ENCODE results near the gene LPP. TPM values are rescaled to one million over a fixed set of nuclear protein-coding genes. Genes with fewer than 3 reads are reported as not detected.
"Not testable (repeated sequence)": the region's sequence is repeated elsewhere in the genome, so short reads cannot be mapped to it uniquely, and the experiment has no call there.

The LPP gene
- total RNA-seq, 1 donor from 2014 or later: 23.0 TPM

DNA sequence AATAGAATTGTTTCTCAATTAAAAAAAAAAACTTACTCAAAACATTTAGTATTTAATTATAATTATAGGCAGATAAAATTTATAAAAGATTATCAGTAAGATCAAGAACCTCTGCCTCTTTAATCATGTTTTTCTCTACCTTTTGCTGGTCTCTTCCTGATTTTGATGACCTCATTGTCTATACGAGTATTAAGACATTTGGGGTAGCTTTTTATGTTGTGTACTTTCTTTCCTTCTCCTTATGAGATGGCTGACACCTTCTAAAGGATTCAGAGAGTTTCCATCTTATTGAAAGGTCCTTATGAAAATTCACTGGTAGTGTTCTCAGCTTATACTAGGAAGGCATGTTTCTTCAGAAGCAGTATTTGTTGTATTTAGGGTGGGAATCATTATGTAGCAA is 426.3 kb downstream of the LPP start:
- DNase-seq (ENCODE audit: low read depth in 2 of 2): no peak

GRCh38 chr3:188580659-188581058 is 426.7 kb downstream of the LPP start:
- DNase-seq (ENCODE audit: low read depth in 2 of 2): no peak

- DNase-seq (ENCODE audit: low read depth in 2 of 2): no peak
Measured at GRCh38 chr3:188581365-188581764, 427.4 kb downstream of the LPP start.

DNA sequence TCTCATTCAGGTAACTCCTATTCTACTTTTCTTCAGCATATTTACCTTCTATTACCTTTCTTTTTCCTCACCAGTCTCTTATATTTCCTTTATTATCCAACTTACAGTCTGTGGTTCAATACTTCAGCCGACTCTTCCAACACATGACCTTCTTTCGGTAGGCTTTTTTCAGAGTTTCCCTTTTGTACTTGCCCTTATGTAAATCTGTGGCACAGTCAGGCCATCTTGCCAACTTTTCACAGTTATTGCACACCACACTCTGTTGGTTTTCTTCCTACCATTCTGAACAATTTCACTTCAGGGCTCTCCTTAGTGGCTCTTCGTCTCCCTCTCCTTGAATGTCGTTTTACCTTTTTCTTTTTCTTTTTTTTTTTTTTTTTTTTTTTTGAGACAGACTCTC is 427.8 kb downstream of the LPP start:
- DNase-seq (ENCODE audit: low read depth in 2 of 2): no peak

- no peak for DNase-seq (ENCODE audit: low read depth in 2 of 2)
Measured at GRCh38 chr3:188583341-188584161, 429.6 kb downstream of the LPP start.

GRCh38 chr3:188584162-188584529 is 430.2 kb downstream of the LPP start:
- DNase-seq (ENCODE audit: low read depth in 2 of 2): peak; percentile 87 to 88

DNA sequence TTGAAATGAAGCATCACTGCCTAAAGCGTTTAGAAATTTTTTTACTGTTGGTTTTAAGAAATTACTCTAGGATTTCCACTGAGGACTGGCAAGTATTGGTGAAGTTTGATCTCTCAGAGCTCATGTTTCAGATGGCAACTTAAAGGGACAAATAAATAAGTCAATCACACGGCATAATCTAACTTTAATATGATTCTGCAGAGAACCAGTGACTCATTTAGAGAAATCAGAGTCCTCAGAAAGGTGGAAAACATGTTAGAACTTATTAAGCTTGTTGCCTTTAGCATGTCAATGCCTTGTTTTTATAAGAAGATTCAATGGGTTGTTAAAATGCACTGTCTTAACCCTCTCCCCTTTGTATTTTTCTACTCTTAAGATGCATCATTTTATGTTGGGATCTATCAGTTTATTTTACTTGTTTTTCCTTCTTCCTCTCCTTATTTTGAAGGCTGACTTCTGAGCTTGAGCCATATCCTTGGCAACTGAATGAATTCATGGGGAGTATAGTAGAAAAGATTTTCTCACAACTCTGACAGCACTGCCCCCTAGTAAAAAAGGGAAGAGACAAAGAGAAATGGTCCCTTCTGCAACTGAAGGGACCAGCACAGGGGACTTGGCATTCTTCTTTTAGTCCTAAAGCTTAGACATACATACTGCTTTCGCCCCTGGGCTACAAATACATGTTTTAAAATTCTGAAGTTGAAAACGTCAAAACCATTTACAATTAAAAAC is 431.2 kb downstream of the LPP start:
- peak; percentile 17 to 32 for DNase-seq (ENCODE audit: low read depth in 2 of 2)

DNA sequence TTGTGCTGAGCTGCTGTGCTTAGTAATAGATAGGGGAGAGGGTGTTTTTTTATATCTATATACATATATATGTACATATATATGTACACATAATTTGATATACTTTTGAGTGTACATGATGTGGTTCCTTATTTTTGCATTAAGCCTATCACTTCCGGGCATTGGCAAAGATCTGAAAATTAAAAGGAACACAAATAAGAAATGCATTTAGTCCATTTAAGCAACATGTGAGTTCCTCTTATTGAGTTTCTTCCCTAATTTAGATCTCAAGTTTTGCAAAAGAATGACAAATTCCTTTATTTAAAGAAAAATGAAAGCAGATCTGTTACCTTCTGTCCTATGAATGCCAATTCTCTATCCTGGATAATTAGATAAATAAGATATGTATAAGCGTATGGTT is 435.1 kb downstream of the LPP start:
- DNase-seq (ENCODE audit: low read depth in 2 of 2): no peak

- no peak for DNase-seq (ENCODE audit: low read depth in 2 of 2)
Measured at GRCh38 chr3:188589771-188590170, 435.8 kb downstream of the LPP start.

DNA sequence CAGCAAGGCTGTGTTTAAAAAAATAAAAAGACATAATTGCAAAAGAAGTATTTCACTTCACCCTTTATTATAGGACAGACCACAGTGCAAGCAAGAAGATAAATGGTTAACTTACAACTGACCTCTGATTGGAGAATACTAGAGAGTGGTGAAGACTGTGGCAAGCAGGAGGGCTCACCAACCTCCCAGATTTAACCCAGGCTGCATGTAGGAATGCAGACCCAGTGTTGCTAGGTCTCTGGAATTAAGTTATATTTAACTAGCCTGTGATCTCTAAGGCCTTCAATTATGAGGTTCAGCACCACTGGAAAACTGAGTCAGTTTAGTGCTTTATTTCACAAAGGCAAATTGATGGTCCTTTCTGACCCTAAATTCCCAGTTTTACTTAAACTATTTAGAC is 436.6 kb downstream of the LPP start:
- no peak for DNase-seq (ENCODE audit: low read depth in 2 of 2)

DNA sequence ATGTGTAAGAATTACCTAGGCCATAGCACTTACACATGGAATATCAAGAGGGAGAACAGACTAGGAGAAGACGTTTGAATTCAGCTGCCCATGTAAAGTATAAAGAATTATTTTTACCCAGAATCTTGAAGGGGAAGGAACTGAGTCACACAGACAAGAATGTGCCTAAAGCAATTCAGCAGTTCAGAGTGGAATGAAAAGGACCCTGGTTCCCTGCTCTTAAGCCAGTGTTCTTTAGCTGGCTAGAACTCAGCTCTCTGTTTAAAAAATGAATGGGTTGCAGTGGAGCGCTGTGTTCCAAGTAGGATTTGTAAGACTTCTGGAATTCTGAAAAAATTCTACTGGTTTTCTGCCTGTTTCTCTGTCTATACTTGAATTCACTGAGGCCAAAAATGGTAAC is 440.2 kb downstream of the LPP start:
- peak in 1 of 2 donors; percentile 91 for DNase-seq (ENCODE audit: low read depth in 2 of 2)

- no peak for DNase-seq (ENCODE audit: low read depth in 2 of 2)
Measured at GRCh38 chr3:188595890-188596376, 442.0 kb downstream of the LPP start.

GRCh38 chr3:188598894-188599293 is 444.9 kb downstream of the LPP start:
- no peak for DNase-seq (ENCODE audit: low read depth in 2 of 2)

DNA sequence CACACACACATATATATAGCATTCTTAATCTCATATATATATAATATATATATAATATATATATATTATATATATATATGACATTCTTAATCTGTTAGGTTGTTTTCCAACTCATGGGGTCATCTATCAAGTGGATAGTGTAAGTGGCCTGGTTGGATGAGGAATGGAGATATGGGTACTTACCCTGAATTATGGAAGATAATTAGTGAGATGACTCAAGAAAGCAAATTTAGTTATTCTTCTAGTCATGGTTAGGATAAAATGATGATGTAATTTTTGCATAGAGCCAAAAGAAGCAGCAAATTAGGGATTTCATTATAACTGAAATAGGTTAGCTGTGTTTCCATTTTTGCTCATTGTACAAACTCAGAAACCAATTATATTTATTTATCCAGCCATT is 448.2 kb downstream of the LPP start:
- DNase-seq (ENCODE audit: low read depth in 2 of 2): no peak

DNA sequence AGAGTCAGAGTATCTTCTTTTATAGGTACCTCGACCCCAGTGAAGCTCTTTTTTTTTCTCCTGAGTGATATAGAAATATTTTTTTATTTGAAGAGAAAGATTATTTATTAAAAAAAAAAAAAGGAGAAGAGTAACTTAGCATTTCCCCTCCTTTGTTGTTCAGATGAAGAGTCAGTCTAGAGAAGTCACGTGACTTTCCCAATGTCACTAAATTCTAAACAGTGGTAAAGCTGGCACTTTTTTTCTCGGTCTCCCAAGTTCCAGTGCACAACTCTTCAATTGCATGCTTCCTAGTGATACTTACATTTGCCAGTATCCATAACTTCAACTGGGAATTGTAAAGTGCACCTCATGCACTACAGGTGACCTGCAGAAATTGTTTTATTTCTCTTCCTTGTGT is 448.7 kb downstream of the LPP start:
- no peak for DNase-seq (ENCODE audit: low read depth in 2 of 2)

GRCh38 chr3:188604651-188605050 is 450.7 kb downstream of the LPP start:
- DNase-seq (ENCODE audit: low read depth in 2 of 2): no peak

- DNase-seq (ENCODE audit: low read depth in 2 of 2): no peak
Measured at GRCh38 chr3:188605231-188605630, 451.3 kb downstream of the LPP start.

- no peak for DNase-seq (ENCODE audit: low read depth in 2 of 2)
Measured at GRCh38 chr3:188605905-188606304, 451.9 kb downstream of the LPP start.

- no peak for DNase-seq (ENCODE audit: low read depth in 2 of 2)
Measured at GRCh38 chr3:188607805-188608315, 453.9 kb downstream of the LPP start.

GRCh38 chr3:188608401-188608800 is 454.4 kb downstream of the LPP start:
- DNase-seq (ENCODE audit: low read depth in 2 of 2): no peak

- DNase-seq (ENCODE audit: low read depth in 2 of 2): not testable (repeated sequence)
Measured at GRCh38 chr3:188613721-188614120, 459.8 kb downstream of the LPP start.

DNA sequence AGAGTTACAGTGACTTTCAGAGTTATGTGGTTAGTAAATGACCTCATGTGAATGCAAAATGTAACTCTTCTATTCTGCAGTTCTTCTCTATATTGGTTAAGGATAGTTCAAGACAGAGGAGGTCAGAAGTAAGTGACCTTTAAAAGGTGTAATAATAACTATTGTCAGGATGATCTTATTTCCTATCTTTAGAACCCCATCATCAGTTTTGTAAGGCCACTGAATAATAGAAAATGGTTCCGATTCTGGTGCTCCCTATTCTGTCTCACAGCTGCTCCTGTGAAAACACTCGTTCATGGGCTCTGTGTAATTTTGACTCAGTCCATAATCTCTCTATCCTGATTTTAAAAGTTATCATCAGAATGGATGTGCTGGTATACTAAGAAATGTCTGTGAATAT is 463.3 kb downstream of the LPP start:
- DNase-seq (ENCODE audit: low read depth in 2 of 2): no peak

Data from lung microvascular endothelial cell (primary cell).